Neural progenitor cell (in vitro differentiated cells): ENCODE results near the gene COX5A.

Source experiments
- EZH2 ChIP-seq: fragments of 200-600 bp; sonication (generic); IDR thresholded peaks from 2 replicates; pipeline ENCODE4 v1.6.1; 2017; ENCODE audit warnings: antibody characterized with exemption, mild to moderate bottlenecking, moderate library complexity
- EZH2phosphoT487 ChIP-seq: fragments of 200-600 bp; sonication (generic); IDR thresholded peaks from 2 replicates; pipeline ENCODE4 v1.6.1; 2017; ENCODE audit warnings: antibody characterized with exemption
- TF ChIP-seq, protein P1 (sequence below): fragments of 200-600 bp; sonication (generic); IDR thresholded peaks from 2 replicates; pipeline ENCODE4 v1.5.1; 2017; ENCODE audit warnings: antibody characterized with exemption, mild to moderate bottlenecking

DNA sequence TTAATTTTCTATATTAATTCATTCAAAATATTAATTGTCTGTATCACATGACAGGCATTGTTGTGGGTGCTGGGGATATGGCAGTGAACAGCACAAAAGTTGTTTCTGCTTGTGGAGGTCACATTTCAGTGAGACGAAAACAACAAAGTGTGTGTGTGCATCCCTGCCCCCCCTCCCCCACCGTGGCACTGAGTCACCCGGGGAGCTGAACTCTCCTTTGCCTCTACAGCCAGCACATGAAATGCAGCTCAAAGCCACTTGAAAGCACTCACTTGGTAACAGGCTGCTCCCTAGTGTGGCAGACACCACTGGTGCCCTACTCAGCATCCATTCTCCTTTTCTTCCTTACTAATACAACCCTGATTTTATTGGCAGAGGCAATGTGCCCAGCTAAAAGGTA, 40.6 kb upstream of the COX5A start:
- TF ChIP-seq, protein P1, sequence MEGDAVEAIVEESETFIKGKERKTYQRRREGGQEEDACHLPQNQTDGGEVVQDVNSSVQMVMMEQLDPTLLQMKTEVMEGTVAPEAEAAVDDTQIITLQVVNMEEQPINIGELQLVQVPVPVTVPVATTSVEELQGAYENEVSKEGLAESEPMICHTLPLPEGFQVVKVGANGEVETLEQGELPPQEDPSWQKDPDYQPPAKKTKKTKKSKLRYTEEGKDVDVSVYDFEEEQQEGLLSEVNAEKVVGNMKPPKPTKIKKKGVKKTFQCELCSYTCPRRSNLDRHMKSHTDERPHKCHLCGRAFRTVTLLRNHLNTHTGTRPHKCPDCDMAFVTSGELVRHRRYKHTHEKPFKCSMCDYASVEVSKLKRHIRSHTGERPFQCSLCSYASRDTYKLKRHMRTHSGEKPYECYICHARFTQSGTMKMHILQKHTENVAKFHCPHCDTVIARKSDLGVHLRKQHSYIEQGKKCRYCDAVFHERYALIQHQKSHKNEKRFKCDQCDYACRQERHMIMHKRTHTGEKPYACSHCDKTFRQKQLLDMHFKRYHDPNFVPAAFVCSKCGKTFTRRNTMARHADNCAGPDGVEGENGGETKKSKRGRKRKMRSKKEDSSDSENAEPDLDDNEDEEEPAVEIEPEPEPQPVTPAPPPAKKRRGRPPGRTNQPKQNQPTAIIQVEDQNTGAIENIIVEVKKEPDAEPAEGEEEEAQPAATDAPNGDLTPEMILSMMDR: no peak
- TF ChIP-seq EZH2phosphoT487 (no peak), EZH2 (no peak)
